Stimulated activated CD4-positive, alpha-beta T cell treated with anti-CD3 and anti-CD28 coated beads, Interleukin-4, amount 100 ng/mL, for 4 hours (primary cell): ENCODE data around the gene HRH3.

Source experiments
- DNase-seq, 2 experiments: peaks; one replicate each; pipeline ENCODE4 v3.0.0-alpha.2; 2020

The HRH3 gene

GRCh38 chr20:62219992-62220665, at the start of gene HRH3:
HRH3 (minus strand) TSS chr20:62220278; CDS start chr20:62219970, 308 bp downstream.
- DNase-seq, result peak; percentile 13 to 52

GRCh38 chr20:62269871-62270270, 49.8 kb upstream of the HRH3 start:
- DNase-seq, result no peak

DNA sequence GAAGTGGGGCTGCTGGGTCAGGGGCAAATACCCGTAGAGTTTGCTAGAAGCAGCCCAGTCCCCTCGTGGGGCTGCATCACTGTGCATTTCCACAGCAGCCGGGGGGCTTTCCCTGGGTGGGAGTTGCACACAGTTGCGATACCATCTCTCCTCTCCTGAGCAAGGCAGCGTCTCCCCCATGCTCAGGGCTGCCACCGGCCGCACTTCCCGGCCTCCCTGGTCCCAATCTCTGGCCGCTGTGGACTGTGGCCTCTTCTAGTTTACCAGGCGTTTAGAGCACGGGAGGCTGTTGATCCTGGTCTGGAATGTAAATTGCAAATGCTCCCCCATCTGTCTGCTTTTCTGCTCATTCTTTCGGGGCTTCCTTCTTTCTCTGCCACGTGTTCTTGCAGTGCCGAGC, 49.3 kb upstream of the HRH3 start:
- DNase-seq, result no peak

DNA sequence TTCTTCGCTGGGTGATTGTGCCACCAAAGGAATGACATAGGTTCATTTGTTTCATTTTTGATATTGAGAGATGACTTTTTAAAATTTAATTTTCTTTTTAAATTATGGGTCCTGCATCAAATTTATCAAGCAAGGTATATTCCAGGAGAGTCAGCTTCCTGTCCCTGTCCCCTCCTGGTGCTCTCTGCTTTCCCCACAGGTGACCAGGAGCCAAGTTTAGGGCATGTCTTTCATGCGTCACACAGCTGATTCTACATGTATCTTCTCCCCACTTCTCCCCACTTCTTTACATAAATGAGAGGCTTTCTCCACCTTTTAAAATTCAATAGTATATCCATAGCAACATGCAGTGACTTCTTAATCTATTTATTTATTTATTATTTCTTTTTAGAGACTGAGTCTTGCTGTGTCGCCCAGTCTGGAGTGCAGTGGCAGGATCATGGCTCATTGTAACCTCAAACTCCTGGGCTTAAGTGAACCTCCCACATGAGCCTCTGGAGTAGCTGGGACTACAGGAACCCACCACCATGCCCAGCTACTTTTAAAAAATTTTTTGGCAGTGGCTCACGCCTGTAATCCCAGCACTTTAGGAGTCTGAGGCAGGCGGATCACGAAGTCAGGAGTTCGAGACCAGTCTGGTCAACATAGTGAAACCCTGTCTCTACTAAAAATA, 48.3 kb upstream of the HRH3 start:
- DNase-seq, result no peak

DNA sequence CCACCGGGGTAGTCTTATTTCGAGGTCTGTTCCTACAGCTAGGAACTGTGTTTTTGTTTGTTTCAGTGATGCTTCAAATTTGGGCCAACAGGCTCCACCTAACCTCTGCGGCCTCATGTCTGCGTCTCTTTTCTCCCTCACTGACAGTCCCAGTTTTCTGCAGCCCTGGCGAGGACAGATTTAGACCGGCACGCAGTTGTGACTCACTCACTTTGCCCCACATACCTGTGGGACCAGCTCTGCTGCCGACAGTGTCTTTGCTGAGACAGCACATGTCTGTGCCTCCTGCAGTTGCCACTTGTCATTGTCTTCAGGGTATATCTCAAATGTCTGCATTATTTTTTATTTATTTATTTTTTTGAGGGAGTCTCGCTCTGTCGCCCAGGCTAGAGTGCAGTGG, 47.5 kb upstream of the HRH3 start:
- no peak for DNase-seq

- no peak for DNase-seq
Measured at GRCh38 chr20:62266851-62267250, 46.8 kb upstream of the HRH3 start.

GRCh38 chr20:62266340-62266739, 46.3 kb upstream of the HRH3 start:
- no peak for DNase-seq

- no peak for DNase-seq
Measured at GRCh38 chr20:62265365-62265764, 45.3 kb upstream of the HRH3 start.

GRCh38 chr20:62263396-62263795, 43.3 kb upstream of the HRH3 start:
- DNase-seq, result no peak

- DNase-seq, result no peak
Measured at GRCh38 chr20:62262064-62262463, 42.0 kb upstream of the HRH3 start.

DNA sequence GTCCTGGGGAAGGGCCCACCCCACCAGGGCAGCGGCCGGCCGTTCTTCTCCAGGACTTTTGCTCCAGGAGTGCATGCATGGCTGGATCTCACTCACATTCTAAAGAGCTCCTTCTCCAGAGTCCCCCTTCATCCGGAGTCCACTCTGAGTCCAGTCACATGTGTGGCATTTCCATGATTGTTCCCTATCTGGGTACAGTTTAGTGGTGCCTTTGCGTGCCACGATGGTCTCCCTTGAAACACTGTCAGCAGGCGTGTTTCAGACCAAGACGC, 39.2 kb upstream of the HRH3 start:
- no peak for DNase-seq

DNA sequence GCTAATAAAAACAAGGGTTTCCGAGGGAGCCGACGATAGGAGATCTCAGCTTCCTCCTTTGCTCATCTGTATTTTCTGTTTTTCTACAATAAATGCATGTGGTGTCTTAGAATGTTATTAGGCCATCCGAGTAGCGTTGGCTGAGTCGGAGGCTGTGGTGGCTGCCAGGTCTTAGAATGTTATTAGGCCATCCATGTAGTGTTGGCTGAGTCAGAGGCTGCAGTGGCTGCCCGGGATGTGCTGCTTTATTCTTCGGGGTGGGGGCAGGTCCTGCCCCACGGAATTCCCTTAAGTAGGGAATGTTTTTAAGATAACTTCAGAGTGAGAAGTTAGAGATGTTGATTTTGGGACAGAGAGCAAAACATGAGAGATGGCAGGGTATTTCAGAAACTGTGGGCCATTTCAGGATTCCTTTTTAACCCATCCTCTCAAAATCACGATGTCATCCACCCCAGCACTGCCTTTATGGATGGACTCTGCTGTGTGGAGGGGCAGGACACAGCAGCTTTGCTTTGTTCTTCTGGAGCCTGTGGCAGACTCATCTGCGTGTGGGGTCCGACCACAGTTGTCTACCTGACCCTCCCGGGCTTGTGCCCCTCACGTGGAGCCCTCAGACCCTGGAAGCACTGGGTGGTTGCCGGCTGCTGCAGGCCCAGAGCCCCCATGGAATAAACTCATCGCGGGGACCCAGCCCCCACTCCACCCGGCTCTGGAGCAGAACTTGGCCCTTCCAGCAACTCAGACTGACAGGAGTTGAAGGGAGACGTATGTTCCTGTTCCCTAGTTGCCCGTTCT, 38.6 kb upstream of the HRH3 start:
- DNase-seq, result no peak

DNA sequence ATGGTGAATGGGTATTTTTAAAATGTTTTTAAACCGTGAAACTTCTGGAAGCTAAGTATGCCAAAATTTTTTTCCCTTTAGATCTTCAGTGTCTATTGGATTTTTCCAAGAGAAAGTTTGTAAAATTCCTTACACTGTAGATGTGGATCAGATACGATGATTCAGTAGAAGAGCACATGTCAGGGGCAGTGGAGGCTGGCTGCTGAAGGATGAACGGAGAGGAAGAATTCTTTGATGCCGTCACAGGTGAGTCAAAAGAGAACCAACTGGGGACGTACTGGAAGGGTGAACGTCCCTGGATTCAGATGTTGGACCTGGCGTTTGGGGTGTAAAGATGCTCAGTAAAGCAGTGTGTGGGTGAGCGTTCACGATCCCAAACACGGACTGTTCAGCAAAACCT, 35.9 kb upstream of the HRH3 start:
- DNase-seq, result no peak

DNA sequence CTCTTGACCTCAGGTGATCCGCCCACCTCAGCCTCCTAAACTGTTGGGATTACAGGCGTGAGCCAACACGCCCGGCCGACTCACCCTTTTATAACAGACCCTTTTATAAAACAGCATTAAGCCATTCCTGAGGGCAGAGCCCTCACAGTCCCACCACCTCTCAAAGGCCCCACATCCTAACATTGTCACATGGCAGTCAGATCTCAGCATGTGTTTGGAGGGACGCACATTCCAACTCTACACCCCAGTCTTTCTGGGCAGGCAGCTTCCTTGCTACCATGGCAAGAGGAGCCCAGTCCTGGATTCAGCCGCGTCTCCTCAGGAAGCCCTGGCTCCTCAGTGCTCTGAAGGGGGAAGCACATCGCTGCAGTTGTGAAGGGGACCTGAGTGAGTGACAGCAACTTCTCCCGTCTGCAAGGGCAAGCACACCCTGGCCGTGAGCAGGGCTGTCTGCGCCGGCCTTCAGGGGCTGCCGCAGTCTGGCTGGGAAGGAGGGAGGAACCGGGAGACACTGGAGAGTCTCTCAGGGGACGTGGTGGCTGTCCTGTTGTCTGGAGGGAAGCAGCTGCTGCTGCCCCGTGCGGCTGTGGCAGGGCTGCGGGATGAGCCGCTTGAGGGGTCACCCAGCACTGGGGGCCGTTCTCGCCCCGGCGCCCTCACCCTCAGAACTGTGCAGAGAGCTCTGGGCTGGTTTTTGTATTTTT, 34.1 kb upstream of the HRH3 start:
- DNase-seq, result no peak

DNA sequence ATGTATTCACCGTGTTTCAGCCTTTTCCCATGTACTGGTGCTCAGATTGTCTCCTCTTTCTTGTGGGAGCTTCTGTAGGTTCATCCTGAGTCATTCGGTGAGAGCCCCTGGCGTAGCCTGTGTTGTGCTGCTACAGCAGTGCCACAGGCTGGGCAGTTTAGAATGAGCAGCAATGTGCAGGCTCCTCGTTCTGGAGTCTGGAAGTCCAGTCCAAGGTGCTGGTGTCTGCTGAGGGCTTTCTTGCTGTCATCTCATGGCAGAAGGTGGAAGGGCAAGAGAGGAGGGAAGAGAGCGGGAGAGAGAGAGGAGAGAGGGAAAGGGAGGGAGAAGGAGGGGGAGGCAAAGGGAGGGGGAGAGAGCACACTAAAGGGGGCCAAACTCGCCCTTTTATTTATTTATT, 33.3 kb upstream of the HRH3 start:
- no peak for DNase-seq

- no peak for DNase-seq
Measured at GRCh38 chr20:62252342-62252966, 32.4 kb upstream of the HRH3 start.

- DNase-seq, result no peak
Measured at GRCh38 chr20:62248890-62249560, 28.9 kb upstream of the HRH3 start.

- no peak for DNase-seq
Measured at GRCh38 chr20:62246872-62247652, 27.0 kb upstream of the HRH3 start.

DNA sequence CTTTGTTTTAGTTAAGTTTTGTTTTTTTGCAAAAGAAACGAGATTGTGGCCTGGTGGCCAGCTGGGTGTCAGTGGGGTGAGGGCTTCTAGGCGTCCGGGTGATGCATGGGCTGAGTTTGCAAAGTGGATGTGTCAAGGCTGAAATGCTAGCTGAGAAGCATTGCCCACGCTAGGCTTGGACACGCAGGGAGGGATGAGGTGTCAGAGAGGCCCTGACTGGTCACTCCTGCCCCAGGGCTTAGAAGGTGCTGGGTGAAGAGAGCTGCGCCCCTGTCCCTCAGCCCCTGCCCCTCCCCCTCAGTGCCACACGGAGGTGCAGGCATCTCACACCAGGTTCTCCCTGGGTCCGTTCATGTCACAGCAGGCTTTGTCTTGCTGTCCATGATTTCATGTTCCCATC, 26.4 kb upstream of the HRH3 start:
- DNase-seq, result no peak

DNA sequence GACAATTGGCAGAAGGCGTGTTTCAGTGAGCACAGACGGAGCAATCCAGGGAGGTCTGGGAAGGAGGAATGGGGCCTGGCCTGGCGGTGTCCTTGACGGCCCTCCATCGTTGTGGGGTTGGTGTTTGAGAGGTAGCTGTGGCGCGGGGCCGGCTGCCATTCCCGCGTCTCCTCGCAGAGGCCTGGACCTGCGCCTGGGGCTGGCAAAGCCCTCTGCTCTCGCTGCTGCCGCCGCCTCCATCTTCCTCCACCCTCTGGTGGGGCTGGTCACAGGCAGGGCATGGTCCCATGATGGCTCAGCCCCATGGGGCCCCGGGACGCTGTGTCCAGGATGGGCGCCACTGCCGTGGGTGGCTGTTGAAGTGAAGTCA, 25.8 kb upstream of the HRH3 start:
- DNase-seq, result no peak

DNA sequence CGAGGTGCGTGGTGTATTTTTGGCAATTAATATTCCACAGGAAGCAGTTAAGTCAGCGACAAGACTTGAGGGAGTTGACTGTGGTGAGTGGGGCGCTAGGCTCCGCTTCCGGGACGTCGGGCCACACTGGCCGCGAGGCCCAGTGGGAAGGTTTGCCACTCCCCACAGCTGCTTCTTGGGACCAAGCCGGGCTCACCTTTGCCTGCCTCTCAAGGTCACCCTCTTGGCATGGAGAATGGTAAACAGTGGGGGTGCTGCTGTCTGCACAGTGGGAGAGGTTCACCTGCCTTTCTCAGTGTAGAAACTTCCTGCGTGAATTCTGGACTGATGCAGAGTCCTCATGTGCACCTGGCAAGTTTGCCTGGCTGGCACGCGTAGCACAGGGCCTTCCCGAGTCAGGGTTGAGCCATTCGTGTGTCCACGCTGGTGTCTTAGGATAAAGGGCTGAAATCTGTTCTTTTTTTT, 24.6 kb upstream of the HRH3 start:
- no peak for DNase-seq
